ENCODE measurements around the gene CAV3. TPM values are rescaled to one million over a fixed set of nuclear protein-coding genes. Genes with fewer than 3 reads are reported as not detected.
"Not testable (repeated sequence)": the region's sequence is repeated elsewhere in the genome, so short reads cannot be mapped to it uniquely, and the experiment has no call there.

The CAV3 gene
- total RNA-seq = not detected in 2 replicates

DNA sequence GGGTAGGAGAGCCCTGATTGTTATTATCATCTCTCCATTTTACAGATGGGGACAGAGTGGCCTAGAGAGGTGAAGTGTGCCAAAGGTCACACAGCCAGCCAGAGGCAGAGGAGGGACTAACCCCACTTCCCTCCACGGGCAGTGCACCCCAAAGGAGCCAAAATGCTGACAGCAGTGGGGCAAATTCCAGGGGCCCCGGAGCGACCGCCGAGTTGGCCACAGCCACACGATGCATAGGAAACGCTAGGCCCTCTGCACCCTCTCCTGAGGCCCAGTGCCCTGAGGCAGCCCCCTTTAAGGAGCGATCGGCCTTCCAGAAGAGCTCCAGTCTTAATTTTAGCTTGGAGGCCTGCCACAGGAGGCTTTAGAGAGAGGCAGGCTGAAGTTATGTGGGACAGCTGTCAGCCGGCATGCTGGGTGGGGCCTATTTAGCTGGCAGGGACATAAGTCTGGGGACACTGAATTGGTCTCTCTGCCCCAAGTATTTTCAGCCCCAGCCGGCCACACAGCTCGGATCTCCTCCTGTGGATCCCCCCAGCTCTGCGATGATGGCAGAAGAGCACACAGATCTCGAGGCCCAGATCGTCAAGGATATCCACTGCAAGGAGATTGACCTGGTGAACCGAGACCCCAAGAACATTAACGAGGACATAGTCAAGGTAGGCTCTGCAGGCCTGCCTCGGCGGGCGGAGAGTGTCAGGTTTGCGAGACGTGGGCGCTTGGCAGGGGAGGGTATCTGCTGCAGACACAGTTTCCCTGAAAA, at the start of gene CAV3:
TSS of gene CAV3 (plus strand) at position 471 of the 763 bp plus-strand sequence. CDS start at position 546, 75 bp downstream.
- H3K36me3 ChIP-seq (ENCODE audit: control insufficient read depth, insufficient read depth, low read length) = no peaks in the 10 kb centered on the region
- DNase-seq (ENCODE audit: low read depth) = no peak
- H3K4me3 ChIP-seq (ENCODE audit: low read depth, low read length) = no peak within 1 kb of the TSS
- TF ChIP-seq, protein P1, sequence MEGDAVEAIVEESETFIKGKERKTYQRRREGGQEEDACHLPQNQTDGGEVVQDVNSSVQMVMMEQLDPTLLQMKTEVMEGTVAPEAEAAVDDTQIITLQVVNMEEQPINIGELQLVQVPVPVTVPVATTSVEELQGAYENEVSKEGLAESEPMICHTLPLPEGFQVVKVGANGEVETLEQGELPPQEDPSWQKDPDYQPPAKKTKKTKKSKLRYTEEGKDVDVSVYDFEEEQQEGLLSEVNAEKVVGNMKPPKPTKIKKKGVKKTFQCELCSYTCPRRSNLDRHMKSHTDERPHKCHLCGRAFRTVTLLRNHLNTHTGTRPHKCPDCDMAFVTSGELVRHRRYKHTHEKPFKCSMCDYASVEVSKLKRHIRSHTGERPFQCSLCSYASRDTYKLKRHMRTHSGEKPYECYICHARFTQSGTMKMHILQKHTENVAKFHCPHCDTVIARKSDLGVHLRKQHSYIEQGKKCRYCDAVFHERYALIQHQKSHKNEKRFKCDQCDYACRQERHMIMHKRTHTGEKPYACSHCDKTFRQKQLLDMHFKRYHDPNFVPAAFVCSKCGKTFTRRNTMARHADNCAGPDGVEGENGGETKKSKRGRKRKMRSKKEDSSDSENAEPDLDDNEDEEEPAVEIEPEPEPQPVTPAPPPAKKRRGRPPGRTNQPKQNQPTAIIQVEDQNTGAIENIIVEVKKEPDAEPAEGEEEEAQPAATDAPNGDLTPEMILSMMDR (IDR thresholded peaks at IDR 0.05; ENCODE audit: insufficient read depth, low read length, poor library complexity, severe bottlenecking) = no peak
- no peaks in the 10 kb centered on the region for H3K27me3 ChIP-seq (ENCODE audit: control insufficient read depth, insufficient read depth, low read length)

DNA sequence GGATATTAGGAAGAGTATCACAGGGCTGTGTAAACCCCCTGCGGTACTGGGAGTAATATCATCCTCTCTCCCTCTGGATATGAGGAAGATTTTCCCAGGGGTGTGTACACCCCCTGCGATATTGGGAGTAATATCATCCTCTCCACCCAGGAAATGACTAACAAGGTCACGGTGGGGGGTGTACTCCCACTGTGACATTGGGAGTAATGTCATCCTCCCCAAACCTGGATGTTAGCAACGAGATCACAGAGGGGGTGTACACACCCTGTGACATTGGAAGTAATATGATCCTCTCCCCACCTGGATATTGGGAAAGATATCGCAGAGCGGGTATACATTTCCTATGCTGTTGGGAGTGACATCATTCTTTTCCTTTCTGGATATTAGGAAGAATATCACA, 48.6 kb upstream of the CAV3 start:
- H3K4me3 ChIP-seq (ENCODE audit: low read depth, low read length); DNase-seq (ENCODE audit: low read depth); H3K36me3 ChIP-seq (ENCODE audit: control insufficient read depth, insufficient read depth, low read length); H3K27me3 ChIP-seq (ENCODE audit: control insufficient read depth, insufficient read depth, low read length): not testable (repeated sequence)

DNA sequence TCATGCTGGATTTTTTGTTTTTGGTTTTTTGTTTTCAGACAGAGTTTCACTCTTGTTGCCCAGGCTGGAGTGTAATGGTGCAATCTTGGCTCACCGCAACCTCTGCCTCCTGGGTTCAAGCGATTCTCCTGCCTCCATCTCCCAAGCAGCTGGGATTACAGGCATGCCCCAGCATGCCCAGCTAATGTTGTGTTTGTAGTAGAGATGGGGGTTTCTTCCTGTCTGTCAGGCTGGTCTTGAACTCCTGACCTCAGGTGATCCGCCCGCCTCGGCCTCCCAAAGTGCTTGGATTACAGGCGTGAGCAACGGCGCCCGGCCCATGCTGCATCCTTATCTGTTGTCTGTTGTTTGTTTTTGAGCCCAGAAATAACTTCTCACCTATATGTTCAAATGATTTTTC, 42.3 kb upstream of the CAV3 start:
- not testable (repeated sequence) for H3K36me3 ChIP-seq (ENCODE audit: control insufficient read depth, insufficient read depth, low read length); DNase-seq (ENCODE audit: low read depth); H3K27me3 ChIP-seq (ENCODE audit: control insufficient read depth, insufficient read depth, low read length); H3K4me3 ChIP-seq (ENCODE audit: low read depth, low read length)

DNA sequence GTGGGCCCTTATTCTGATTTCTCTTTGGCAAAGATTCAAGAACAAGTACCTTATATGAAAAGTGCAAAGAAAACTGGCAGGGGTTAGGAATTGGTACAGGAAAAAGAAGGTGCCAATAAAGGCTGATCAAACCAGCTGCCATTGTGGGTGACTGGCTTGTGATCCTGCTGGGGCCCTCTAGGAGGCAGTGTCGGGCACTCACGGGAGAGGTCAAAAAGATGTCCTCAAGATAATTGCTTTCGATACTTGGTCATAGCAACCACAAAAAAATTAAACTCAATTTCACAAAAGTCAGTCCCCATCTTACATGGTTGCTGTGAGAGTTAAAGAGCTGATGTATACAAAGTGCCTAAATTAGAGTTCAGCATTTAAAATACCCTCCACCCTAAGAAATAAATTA, 31.0 kb upstream of the CAV3 start:
- DNase-seq (ENCODE audit: low read depth) = no peak
- Histone ChIP-seq H3K27me3 (ENCODE audit: control insufficient read depth, insufficient read depth, low read length) (no peaks in the 10 kb centered on the region), H3K36me3 (ENCODE audit: control insufficient read depth, insufficient read depth, low read length) (no peaks in the 10 kb centered on the region), H3K4me3 (ENCODE audit: low read depth, low read length) (no peak overlapping the region)
- TF ChIP-seq, protein P1 (IDR thresholded peaks at IDR 0.05; ENCODE audit: insufficient read depth, low read length, poor library complexity, severe bottlenecking) = peak; percentile 27

DNA sequence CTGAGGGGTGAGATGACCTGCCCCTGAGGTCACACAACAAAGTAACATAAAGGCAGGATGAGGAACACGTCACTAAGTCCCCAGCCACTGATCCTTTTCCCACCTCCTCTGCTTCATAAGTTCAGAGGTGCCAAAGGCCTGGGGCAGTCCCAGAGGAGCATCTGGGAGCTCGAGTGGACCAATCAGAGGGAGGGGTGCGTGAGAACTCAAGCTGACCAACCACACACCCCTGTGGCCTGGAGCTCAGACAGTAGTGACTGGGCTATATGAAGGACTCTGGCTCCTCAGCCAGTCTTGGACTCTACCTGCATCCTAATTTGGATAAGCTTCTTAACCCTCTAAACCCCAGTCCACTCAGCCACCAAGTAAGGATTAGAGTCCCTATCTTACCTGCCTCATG, 28.0 kb upstream of the CAV3 start:
- TF ChIP-seq, protein P1 (IDR thresholded peaks at IDR 0.05; ENCODE audit: insufficient read depth, low read length, poor library complexity, severe bottlenecking) = no peak
- no peaks in the 10 kb centered on the region for H3K36me3 ChIP-seq (ENCODE audit: control insufficient read depth, insufficient read depth, low read length)
- H3K27me3 ChIP-seq (ENCODE audit: control insufficient read depth, insufficient read depth, low read length) = no peaks in the 10 kb centered on the region
- DNase-seq (ENCODE audit: low read depth) = no peak
- no peak overlapping the region for H3K4me3 ChIP-seq (ENCODE audit: low read depth, low read length)

DNA sequence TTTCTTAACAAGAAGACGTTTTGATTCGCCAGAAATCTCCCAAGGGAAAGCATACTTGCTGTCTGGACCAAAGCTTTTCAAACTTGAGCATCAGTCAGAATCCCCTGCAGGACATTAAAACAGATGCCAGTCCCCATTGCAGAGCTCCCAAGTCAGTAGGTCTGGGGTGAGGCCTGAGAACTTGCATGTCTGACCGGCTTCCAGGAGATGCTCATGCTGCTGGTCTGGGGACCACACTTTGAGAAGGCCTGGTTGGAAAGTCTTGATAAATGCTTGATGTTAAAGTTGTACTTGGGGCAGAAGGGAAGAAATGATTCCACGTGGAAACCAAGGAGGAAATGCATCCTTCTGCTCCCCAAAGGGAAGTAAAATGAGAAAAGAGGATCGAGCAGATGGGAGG, 24.3 kb upstream of the CAV3 start:
- no peak for DNase-seq (ENCODE audit: low read depth)
- no peak overlapping the region for H3K4me3 ChIP-seq (ENCODE audit: low read depth, low read length)
- H3K36me3 ChIP-seq (ENCODE audit: control insufficient read depth, insufficient read depth, low read length) = no peaks in the 10 kb centered on the region
- TF ChIP-seq, protein P1 (IDR thresholded peaks at IDR 0.05; ENCODE audit: insufficient read depth, low read length, poor library complexity, severe bottlenecking) = no peak
- no peaks in the 10 kb centered on the region for H3K27me3 ChIP-seq (ENCODE audit: control insufficient read depth, insufficient read depth, low read length)
